Stimulated activated naive CD8-positive, alpha-beta T cell treated with anti-CD3 and anti-CD28 coated beads, Interleukin-15, Interleukin-2, amounts not matched to agents 100 U/mL and 50 U/mL, for 24 hours (primary cell): ENCODE data around the gene APMAP.

Experiments
- ATAC-seq: fragments of 150-1000 bp; cut with Tn5 transposase; one replicate; pipeline ENCODE4 v1.10.0; 2021
- DNase-seq: peaks from one replicate; pipeline ENCODE4 v3.0.0; 2021

APMAP gene

DNA sequence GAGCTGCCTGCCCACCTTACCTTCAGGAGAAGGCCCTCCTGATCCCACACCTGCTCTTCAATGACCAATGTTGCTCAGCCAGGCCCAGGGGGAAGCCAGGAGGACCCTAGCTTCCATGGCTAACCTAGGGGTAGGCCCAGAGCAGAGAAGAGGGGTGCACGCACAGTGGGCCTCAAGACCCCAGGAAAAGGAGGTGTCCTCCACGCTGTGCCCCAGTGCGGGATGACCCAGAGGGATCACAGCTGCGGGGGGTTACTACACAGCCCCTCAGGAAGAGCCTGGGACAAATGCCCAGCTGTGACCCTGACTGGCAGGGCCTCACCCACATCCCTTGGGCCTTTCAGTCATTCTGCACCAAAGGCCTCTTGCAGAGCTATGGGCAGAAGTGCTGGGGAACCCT lies 31.6 kb upstream of the APMAP start:
- ATAC-seq (no peak), DNase-seq (no peak)

DNA sequence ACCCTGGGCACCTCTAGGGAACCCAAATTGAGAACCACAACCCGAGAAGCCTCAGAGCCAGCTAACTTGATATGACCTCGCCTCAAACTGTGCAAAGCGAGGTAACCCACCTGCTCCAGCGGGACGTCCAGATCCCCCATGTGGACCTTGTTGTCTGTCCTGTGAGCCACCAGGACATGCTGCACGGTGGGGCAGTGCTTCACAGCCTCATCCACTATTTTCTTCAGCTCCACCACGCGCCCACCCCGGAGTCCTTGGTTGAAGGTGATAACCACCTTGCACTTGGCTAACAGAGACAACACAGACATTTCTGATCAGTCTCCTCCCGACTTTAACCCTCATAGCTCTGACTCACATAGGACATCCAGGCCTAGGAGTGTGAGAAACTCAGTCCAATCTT lies 30.8 kb upstream of the APMAP start:
- ATAC-seq, result no peak

DNA sequence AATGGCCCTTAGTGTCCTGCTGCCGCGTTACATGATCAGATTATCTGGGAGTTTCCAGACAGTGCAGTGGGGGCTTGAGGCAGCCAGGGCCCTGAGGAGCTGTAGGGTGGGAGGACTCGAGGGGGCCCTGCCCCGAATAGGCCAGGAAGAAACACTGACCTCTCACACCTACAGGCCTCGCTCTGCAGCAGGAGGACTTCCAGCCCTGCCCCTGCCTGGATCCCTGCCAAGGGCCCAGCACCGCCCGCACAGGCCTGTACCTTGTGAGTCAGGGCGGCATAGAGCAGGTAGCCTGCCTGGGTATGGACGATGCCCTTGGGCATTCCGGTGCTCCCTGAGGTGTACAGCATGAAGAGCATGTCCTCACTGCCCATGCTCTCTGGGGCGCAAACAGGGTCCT lies 30.1 kb upstream of the APMAP start:
- ATAC-seq, result no peak
- no peak for DNase-seq

More for the DNA sequence above, 30.8 kb upstream of the APMAP start:
- no peak for DNase-seq

DNA sequence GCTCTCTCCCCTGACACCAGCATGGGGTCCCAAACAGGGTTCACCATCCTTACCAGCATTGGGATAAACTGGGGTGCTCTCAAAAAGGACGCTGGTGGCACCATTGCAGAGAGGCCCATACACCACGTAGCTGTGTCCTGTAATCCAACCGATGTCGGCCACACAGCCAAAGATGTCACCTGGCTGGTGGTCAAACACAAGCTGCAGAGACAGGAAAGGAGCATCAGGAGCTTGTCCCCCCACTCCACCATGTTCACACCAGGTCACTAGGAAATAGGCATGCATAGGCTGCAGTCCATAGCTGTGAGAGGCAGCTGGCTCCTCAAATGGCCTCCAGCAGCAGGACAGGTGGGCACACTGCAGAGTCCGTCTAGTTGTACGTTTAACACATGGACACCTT lies 28.8 kb upstream of the APMAP start:
- no peak for DNase-seq
- no peak for ATAC-seq

DNA sequence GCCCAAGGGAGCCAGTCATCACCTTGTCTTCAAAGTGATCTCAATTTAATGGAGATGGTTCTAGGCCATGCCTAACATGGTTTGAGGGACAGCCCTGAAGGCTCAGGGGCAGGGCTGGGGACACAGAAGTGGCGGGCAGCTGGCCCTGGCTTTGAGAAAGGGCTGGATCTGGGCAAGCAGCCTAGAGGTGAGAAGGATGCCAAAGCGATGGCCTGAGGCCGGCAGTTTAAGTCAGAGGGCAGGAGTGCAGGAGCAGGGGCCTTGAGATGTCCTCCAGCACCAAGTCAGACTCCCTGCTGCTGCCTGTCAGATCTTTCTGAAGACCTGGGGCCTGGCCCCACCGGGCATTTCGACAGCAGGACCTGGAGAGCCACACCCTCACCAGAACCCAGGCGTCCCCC lies 28.4 kb upstream of the APMAP start:
- ATAC-seq (no peak), DNase-seq (no peak)

DNA sequence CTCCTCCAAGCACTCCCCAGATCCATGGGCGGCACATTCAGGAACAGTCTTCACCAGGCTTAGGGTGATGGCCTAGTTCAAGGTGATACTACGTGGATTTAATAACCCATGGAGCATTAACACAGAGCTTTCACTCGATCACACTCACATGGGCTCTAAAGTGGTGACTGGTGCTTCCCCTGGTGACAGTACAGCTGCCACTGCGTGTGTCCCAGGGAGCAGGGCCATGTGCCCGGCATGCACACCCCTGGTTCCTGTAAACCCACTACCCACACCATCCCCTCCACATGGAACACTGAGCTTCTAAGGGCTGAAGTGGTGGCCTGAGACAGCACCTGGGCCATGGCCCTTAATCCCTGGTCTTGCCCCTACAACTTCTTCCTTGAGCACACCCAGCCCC lies 27.8 kb upstream of the APMAP start:
- ATAC-seq, result no peak
- no peak for DNase-seq

DNA sequence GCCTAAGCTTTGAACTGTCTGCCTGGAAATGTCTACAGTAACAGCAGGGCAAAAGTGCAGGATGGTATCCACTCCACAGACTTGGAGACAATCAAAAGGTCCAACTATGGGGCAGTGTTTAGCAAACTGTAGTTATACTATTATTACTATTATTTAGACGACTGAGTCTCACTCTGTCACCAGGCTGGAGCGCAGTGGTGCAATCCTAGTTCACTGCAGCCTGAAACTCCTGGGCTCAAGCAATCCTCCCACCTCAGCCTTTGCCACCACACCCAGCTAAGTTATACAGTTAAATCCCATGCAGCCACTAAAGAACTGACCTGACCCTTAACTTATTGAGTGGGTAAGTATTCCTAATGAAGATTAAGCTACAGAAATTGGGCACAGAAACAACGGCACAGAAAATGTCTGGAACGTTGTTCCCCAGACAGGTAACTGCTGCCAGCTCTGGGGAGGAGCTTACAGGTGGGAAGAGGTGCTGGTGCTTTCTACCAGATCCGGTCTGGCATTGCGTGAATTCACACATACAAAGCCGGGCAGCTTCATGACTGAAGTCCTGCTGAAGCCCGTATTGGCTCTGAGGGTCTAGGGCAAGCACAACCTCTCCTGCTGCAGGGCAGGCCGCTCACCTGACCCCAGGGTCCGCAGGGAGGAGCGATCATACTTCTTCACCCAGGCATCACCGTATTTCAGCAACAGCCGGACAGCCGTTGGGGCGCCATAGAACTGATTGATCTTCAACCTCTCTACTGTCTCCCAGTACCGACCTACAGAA lies 27.0 kb upstream of the APMAP start:
- no peak for DNase-seq
- no peak for ATAC-seq

DNA sequence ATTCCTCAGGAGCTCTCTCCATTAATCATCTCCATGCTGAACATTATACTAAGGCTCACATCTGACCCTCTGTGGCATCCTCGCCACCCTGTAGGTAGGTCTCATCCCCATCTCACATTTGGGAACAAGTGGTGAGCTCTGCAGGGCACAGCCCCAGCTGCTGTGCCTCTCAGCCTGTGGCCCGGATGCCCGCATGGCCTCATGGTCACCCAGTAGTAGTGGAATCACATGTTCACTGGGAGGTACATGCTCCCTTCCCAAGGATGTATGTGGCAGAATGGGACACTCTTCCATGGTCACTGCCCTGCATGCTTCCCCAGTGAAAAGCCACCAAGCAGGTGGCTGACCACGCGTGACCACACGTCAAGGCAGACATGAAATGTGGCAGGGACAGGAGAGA lies 26.3 kb upstream of the APMAP start:
- ATAC-seq (no peak), DNase-seq (no peak)

DNA sequence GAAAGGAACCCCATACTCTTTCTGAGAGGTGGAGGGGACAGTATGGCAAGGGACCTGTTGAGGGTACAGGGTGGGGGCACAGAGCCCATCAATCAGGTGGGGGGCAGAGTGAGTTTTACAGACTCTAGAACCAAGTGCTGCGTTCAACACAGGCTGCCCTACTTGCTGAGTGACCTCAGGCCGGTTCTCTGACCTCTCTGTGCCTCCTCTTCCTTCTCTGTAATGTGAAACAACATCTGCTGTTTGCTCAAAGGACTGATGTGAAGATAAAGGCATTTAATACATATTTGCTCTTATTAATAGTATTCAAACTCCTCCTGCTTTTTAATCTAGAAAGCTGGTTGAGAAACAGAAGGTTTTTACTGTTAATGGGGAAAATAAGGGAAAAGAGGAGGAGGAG lies 25.9 kb upstream of the APMAP start:
- no peak for ATAC-seq
- DNase-seq, result no peak

DNA sequence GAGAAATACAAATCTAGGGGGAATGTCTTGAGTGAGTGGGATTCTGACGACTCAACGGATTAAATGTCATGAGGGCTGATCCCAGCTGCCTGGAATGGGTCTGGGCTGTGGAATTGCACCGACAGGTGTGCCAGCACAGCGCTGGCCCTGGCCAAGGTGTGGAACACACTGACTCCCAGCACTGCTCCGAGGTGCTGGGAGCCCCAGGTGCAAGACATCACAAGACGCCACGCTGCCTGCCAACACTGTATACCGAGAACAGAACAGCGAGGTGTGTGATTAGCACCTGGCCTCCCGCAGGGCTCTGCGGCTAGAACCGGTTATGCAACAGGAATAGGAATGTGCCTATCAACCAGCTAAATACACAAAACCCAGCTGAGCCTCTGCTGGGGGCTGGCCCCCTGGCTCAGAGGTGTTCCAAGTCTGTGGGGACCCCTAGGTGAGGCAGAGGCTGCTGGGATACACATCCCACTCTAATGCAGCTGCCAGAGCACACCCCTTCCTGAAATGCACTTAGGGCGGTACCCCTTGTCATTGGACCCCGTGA lies 24.8 kb upstream of the APMAP start:
- no peak for ATAC-seq
- no peak for DNase-seq

DNA sequence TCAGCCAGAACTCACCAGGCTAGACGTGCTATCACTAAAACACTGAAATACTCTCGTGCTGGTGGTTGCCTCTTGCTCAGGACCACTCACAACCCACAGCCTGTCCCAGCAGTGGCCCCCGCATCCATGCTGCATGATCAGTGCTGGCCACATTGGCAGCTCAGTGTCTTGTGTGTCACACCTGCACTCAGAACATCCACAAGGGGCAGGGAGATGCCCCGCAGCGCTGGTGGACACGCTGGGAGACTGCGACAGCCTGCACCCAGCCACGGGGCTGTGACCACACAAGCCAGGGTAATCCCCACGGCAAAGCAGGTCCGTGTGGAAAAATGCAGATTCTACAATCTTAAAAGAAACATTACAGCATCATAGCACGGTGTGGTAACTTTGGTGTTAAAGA lies 23.9 kb upstream of the APMAP start:
- ATAC-seq (no peak), DNase-seq (no peak)

DNA sequence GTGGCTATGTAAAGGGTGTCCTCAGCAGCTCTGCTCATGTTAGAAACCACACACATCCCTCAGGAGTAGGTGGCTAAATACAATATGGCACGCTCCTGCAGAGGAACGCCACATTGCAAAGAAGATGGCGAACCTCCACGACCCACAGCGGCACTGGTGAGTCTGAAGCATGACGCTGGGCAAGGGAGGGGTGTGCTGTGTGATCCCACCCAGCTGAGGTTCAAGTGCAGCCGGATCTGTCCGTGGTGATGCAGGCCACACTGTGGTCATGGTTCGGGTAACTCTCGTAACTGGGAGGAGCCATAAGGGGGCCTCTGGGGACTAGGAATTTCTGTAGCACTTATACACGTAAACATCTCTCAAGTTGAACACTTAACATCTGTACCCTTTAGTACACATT lies 23.4 kb upstream of the APMAP start:
- ATAC-seq (no peak), DNase-seq (no peak)

DNA sequence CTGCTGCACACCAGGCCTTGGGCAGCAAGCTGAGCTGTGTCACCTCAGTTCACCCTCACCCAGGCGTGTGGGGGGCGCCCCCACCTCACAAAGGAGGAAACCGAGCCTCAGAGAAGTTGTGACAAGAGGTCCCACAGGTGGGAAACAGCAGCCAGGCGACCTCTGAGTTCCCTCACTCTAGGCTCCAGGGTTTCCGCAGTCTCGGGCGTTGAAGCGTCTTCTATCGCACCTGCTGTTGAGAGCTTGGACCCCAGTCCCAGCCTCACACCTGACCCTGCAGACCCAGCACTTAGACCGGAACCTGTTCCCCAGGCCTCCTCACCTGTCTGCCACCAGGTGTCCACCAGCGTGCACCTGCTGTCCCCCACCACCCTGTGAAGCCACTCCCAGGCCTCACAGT lies 22.3 kb upstream of the APMAP start:
- DNase-seq (no peak), ATAC-seq (no peak)

DNA sequence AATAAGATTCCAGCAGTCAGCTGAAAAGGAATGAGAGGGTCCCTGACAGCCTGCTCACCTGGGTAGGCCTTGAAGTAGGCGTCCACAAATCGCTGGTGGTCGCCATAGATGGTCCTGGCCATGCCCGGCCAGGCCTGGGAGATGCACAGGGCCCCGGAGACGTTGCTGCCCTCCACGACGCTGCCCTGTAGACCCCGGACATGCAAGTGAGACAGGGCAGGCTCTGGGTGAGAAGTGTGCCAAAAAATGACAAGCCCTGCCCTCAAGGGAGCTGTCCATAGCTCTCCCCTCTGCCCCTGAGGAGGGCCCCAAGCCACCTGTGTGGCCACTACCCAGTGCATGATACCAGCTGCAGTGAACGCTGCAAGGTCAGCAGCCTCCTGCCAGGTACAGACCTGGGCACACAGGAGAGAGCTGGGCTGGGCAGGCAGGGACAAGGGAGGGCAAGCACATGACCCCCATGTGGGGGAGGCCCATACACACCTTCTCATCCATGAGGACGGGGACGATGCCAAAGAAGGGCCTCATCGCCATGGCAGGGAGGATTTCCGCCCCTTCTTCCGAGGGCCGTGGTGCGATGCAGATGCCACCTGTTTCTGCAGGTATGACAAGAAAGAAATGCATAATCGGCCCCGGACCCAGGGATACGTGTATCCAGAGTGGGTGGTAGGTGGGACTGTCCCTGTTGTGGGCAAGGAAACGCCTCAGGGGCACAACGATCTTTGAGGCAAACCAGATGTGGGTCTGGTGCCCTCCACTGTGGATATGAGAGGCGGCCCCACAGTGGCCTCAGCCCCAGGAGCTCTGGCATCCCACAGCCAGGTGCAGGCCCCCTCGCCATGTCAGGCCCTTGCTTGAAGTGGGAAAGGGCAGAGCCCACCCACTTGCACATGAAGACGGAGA lies 21.2 kb upstream of the APMAP start:
- ATAC-seq (no peak), DNase-seq (no peak)

DNA sequence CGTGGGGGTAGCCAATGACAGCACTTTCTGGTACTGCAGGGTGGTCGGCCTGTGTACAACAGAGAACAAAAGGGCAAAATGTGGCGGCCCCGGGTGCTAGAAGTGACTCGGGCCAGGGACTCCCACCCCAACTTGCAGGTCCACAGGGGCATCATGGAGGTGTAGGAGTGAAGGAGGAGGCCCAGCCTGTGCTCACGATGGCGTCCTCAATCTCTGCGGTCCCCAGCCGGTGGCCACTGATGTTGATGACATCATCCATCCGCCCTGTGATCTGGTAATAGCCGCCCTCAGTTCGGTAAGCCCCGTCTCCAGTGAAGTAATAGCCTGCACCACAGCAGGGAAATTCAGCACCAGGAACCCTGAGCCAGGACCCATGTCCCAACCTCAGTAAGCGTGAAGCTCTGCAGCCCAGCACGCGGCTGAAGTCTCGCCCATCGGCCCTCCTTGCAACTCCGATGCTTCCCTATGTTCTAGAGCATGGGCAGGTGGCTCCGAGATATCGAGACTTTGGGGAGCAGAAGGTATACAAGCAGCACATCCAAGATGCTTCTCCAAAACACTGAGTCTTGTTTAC lies 20.2 kb upstream of the APMAP start:
- no peak for DNase-seq
- no peak for ATAC-seq

DNA sequence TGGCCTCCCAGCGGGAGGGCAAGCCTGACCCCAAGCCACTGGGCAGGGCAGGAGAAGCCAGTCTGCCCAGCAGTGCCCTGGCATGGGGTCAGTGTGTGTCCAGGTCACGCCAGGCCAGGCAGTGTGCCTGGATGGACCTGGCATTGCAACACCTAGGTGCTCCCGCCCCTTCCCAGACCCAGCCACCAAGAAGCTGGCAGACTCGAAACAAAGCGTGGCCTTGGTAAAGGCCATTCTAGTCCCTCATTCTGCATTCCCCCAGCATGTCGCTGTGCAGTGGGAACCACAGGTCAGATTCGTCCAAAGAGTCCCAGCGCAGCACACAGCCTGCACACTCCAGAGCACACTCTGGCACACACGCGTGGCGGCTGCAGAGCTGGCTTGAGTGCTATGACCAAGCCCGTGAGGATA lies 19.3 kb upstream of the APMAP start:
- DNase-seq (no peak), ATAC-seq (no peak)

DNA sequence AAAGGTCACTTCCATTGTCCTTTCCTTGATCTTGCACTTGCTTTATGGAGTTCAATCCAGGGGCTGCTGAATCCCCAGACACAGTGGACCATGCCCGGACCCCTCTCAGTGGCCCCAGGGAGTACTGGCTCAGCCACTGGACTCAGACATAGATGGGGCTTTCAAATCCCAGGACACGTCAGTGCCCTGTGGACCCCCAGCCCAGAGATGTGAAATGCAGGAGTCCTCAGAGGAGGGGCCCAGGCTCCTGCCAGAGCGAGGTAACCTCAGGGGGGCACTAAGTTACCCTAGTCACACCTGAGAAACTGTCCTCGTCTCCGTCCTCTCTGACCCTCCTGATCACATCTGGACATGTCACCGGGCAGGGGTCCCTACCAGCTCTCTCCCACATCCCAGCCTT lies 18.7 kb upstream of the APMAP start:
- DNase-seq (no peak), ATAC-seq (no peak)

DNA sequence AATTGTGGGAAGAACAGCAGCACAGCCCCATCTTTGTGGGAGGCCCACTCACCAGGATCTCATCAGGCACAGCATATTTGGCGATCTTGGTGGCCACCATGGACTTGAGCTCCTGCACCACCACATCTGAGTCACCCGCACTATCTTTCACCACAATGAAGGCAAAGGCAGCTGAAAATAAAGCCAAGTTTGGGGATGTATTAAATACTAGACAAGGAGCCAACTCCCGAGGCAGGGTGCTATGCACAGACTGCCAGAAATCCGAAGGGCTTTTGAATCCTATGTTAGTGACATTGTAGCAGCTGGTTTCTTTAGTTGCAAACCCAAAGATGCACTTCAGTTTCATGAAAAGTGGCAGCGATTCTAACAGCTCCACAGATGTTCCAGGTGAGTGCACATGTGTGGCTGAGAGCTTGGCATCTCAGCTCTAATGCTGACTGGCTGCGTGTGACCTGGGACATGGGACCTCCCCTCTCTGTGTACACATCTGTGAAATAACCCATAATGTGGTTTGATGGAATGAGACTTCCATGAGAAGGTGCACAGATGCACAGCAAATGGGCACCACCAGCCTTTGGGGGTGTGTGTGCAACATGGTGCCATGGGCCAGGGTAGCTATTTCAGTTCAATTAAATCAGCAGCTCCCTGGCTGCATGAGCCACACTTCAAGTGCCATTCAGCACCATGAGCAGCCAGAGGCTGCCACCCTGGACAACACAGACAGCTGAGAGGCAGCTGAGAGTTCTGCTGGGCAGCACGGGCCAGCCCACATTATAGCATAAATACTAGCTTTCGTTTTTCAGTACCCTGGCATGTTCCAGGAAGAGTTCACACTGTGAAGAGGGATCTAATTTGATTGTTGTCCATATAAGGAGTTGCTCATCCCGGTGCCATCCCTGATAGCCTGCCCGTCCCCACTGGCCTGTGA lies 16.9 kb upstream of the APMAP start:
- DNase-seq (no peak), ATAC-seq (no peak)

DNA sequence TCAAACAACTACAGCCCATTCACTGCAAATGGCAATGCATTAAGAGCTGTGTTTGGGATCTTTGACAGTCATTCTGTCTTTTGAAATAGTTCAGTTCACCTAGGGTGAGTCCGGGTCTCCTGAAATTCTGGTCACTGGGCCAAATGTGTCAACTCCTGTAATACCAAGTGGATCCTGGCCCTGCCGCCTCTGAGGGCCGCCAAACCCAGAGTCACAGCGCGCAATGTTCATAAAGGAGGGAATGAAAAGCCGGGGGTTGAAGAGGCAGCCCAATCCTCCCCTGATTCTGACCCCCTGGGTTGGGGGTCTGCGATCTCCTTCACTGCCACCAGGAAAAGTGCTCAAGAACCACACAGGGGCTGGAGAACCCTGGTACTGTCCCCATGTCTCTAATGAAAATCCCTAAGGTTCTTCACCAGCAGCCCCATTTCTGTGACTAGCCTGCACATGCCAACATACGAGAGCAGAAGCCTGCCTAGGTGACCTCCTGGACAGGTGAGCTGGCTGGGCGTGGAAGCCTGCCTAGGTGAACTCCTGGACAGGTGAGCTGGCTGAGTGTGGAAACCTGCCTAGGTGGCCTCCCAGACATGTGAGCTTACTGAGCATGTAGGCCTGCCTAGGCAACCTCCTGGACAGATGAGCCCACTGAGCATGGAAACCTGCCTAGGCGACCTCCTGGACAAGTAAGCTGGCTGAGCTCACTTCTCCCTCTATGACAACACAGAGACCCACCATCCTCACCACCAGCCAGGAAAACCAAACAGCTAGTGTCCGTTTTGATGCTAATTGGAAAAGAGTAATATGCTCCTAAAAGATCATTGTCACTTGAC lies 16.1 kb upstream of the APMAP start:
- no peak for DNase-seq
- no peak for ATAC-seq

DNA sequence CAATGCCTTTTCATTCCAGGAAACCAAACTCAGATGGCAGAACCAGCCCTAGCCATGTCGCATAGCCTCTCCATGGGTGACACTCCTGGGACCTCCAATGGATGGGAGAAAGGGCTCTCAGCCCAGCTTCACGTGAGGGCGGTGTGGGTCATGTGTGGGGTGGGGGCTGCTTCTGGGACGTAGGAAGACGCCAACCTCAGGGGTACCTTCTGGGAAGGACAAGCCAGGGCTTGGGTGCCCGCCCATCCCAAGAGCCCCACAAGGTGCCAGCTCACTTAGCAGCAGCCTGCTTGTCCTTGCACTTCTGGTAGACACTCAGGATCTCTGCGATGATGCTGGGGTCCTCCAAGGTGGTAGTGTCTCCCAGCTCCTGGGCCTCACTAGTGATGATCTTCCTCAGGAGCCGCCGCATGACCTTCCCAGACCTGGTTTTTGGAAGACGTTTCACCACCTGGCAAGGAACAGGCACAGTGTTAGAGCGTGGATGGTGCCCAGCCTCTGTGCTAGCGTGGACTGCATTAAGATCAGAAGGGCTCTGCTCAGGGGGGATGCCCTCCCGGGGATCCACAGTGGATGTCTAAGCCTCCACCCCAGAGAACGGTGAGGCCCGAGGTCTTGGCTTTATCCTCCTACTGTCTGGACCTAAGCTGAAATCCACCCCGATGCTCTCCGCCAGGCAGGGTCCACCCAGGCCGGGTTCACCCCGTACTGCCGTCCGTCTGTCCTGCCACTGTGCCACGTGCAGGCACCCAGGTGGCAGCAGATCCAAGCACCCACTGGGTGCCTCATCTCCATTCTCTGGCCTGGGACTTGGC lies 15.1 kb upstream of the APMAP start:
- ATAC-seq, result no peak
- DNase-seq, result no peak
